Panc1 (cell line): ENCODE results near the gene CCDC197.

Source experiments
- CTCF ChIP-seq: fragments of 450-650 bp; IDR thresholded peaks from 2 replicates; pipeline ENCODE4 v1.5.1; 2017; ENCODE audit warnings: mild to moderate bottlenecking
- POLR2AphosphoS5 ChIP-seq: IDR thresholded peaks from 2 replicates; pipeline ENCODE4 v1.6.1; 2012; ENCODE audit warnings: mild to moderate bottlenecking, low read depth, low read length, moderate library complexity
- SIN3A ChIP-seq: IDR thresholded peaks from 2 replicates; pipeline ENCODE4 v1.6.1; 2012; ENCODE audit warnings: low read depth, mild to moderate bottlenecking, low read length, moderate library complexity, borderline replicate concordance; ENCODE audit not compliant: insufficient read depth
- TCF7L2 ChIP-seq: IDR thresholded peaks from 2 replicates; pipeline ENCODE4 v1.6.1; 2011; ENCODE audit warnings: mild to moderate bottlenecking, low read depth, low read length, inconsistent platforms
- TF ChIP-seq, protein P1 (sequence below), 2 experiments: IDR thresholded peaks; 2 replicates each; pipeline ENCODE4 v1.6.1; 2011 to 2012; ENCODE audit warnings: low read depth in 2 of 2, control low read depth in 1 of 2, low read length in 1 of 2, mild to moderate bottlenecking in 1 of 2, moderate library complexity in 1 of 2; ENCODE audit not compliant: insufficient read depth in 1 of 2

DNA sequence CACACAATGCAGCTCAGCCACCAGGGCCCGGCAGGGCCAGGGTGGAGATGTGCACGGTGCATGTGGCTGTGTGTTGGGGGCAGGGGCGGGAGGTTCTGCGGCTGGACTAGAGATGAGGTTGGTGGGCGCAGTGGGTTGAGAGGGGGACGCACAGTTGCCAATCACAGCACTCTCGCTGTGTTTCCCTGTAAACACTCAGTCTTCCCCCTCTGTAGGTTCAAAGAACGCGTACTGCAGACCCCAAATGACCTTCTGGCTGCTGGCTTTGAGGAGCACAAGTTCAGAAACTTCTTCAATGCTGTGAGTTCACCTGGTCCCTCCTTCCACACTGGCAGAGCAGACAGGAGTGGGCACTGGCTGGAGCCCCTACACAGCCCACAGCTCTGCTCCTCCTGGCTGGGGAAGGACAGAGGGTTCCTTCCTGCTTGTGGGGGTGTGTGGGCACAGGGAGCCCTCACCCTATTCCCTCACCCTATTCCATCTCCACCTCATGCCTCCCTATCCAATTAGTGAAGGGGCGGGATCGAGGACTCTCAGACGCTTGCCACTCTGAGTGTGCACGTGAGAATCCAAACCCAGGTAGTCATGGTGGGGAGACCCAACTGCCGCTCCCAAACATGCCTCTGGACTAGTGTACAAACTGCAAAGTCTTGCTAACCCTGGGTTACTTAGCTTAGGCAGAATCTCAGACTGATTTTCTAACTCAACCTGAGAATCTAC, 46.8 kb downstream of the CCDC197 start:
- TF ChIP-seq CTCF (no peak), TCF7L2 (no peak), SIN3A (no peak), POLR2AphosphoS5 (no peak)
- TF ChIP-seq, protein P1, sequence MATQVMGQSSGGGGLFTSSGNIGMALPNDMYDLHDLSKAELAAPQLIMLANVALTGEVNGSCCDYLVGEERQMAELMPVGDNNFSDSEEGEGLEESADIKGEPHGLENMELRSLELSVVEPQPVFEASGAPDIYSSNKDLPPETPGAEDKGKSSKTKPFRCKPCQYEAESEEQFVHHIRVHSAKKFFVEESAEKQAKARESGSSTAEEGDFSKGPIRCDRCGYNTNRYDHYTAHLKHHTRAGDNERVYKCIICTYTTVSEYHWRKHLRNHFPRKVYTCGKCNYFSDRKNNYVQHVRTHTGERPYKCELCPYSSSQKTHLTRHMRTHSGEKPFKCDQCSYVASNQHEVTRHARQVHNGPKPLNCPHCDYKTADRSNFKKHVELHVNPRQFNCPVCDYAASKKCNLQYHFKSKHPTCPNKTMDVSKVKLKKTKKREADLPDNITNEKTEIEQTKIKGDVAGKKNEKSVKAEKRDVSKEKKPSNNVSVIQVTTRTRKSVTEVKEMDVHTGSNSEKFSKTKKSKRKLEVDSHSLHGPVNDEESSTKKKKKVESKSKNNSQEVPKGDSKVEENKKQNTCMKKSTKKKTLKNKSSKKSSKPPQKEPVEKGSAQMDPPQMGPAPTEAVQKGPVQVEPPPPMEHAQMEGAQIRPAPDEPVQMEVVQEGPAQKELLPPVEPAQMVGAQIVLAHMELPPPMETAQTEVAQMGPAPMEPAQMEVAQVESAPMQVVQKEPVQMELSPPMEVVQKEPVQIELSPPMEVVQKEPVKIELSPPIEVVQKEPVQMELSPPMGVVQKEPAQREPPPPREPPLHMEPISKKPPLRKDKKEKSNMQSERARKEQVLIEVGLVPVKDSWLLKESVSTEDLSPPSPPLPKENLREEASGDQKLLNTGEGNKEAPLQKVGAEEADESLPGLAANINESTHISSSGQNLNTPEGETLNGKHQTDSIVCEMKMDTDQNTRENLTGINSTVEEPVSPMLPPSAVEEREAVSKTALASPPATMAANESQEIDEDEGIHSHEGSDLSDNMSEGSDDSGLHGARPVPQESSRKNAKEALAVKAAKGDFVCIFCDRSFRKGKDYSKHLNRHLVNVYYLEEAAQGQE (IDR thresholded peaks at IDR 0.05; ENCODE audit: insufficient read depth in 1 of 2, low read depth in 2 of 2, low read length in 1 of 2) = no peak
